ENCODE results near the gene SYT15.
"Not testable (repeated sequence)": the region's sequence is repeated elsewhere in the genome, so short reads cannot be mapped to it uniquely, and the experiment has no call there.

The SYT15 gene

GRCh38 chr10:46557319-46558121 lies 21.4 kb upstream of the SYT15 start:
- no peak for DNase-seq

GRCh38 chr10:46558122-46558391 lies 20.9 kb upstream of the SYT15 start:
- no peak for DNase-seq

- DNase-seq: no peak
Measured at GRCh38 chr10:46558392-46559185, 20.3 kb upstream of the SYT15 start.

GRCh38 chr10:46559231-46559671 lies 19.7 kb upstream of the SYT15 start:
- DNase-seq: no peak

GRCh38 chr10:46560381-46560780 lies 18.5 kb upstream of the SYT15 start:
- DNase-seq: no peak

- no peak for DNase-seq
Measured at GRCh38 chr10:46560952-46561351, 18.0 kb upstream of the SYT15 start.

GRCh38 chr10:46565591-46566332 lies 13.2 kb upstream of the SYT15 start:
- peak; percentile 22 for DNase-seq

GRCh38 chr10:46567151-46567550 lies 11.8 kb upstream of the SYT15 start:
- DNase-seq: not testable (repeated sequence)

GRCh38 chr10:46570655-46571054 lies 8.3 kb upstream of the SYT15 start:
- not testable (repeated sequence) for DNase-seq

- not testable (repeated sequence) for DNase-seq
Measured at GRCh38 chr10:46572765-46573164, 6.2 kb upstream of the SYT15 start.

- DNase-seq: not testable (repeated sequence)
Measured at GRCh38 chr10:46573314-46573713, 5.6 kb upstream of the SYT15 start.

GRCh38 chr10:46573884-46574283 lies 5.0 kb upstream of the SYT15 start:
- not testable (repeated sequence) for DNase-seq

- not testable (repeated sequence) for DNase-seq
Measured at GRCh38 chr10:46577624-46578473, 1.1 kb upstream of the SYT15 start.

- not testable (repeated sequence) for DNase-seq
Measured at GRCh38 chr10:46579378-46579777, 450 bp downstream of the SYT15 start.

- DNase-seq: not testable (repeated sequence)
Measured at GRCh38 chr10:46581997-46582396, 3.1 kb downstream of the SYT15 start.

- DNase-seq: not testable (repeated sequence)
Measured at GRCh38 chr10:46582568-46582967, 3.6 kb downstream of the SYT15 start.

GRCh38 chr10:46584196-46584595 lies 5.3 kb downstream of the SYT15 start:
- DNase-seq: not testable (repeated sequence)

GRCh38 chr10:46585246-46585645 lies 6.3 kb downstream of the SYT15 start:
- not testable (repeated sequence) for DNase-seq

- not testable (repeated sequence) for DNase-seq
Measured at GRCh38 chr10:46587546-46587945, 8.6 kb downstream of the SYT15 start.

GRCh38 chr10:46588221-46588620 lies 9.3 kb downstream of the SYT15 start:
- not testable (repeated sequence) for DNase-seq

- not testable (repeated sequence) for DNase-seq
Measured at GRCh38 chr10:46589589-46589988, 10.7 kb downstream of the SYT15 start.

GRCh38 chr10:46591053-46591452 lies 12.1 kb downstream of the SYT15 start:
- not testable (repeated sequence) for DNase-seq
